Transverse colon (tissue), 4 donors: Measurements from ENCODE around the gene SLC49A3. TPM values are rescaled to one million over a fixed set of nuclear protein-coding genes. Genes with fewer than 3 reads are reported as not detected.
"Not testable (repeated sequence)": the region's sequence is repeated elsewhere in the genome, so short reads cannot be mapped to it uniquely, and the experiment has no call there.

Experiments used
- DNase-seq: peaks from one replicate; pipeline ENCODE4 v3.0.0-alpha.2; 2019
- H3K27ac ChIP-seq, 4 donors: fragments of 200-600 bp; sonication (generic); 2 replicates each; pipeline ENCODE4 v1.5.1; 2016 to 2018; ENCODE audit warnings: inconsistent platforms in 4 of 4
- H3K27me3 ChIP-seq: fragments of 200-600 bp; sonication (generic); 2 replicates; pipeline ENCODE4 v1.5.1; 2017; ENCODE audit warnings: inconsistent platforms
- H3K36me3 ChIP-seq, 4 donors: fragments of 200-600 bp; sonication (generic); 2 replicates each; pipeline ENCODE4 v1.5.1; 2017 to 2019; ENCODE audit warnings: inconsistent platforms in 4 of 4
- H3K4me1 ChIP-seq, 4 donors: fragments of 200-600 bp; sonication (generic); 2 replicates each; pipeline ENCODE4 v1.5.1; 2017 to 2020; ENCODE audit warnings: inconsistent platforms in 4 of 4
- H3K4me3 ChIP-seq, 4 donors: fragments of 200-600 bp; sonication (generic); 1 replicate in 1 of 4; 2 replicates in 3 of 4; pipeline versions ENCODE4 v1.5.1 to v1.6.1; 2017 to 2019; ENCODE audit warnings: inconsistent platforms in 4 of 4
- H3K9me3 ChIP-seq, 2 donors: fragments of 200-600 bp; sonication (generic); 2 replicates each; pipeline ENCODE4 v1.5.1; 2017 to 2019; ENCODE audit warnings: inconsistent platforms in 2 of 2
- CTCF ChIP-seq, 5 experiments: fragments of 200-600 bp in 3 of 5; fragments of 450-650 bp in 2 of 5; sonication (generic) in 3 of 5; IDR thresholded peaks; 1 replicate in 2 of 5; 2 replicates in 3 of 5; pipeline ENCODE4 v1.5.1; 2016 to 2017; ENCODE audit warnings: antibody characterized with exemption in 5 of 5, inconsistent platforms in 3 of 5, mild to moderate bottlenecking in 2 of 5, moderate library complexity in 1 of 5
- EP300 ChIP-seq: sonication (generic); formaldehyde crosslinking; IDR thresholded peaks from one replicate; pipeline ENCODE4 v1.6.1; 2017; ENCODE audit warnings: antibody characterized with exemption, low read depth
- POLR2A ChIP-seq: fragments of 450-650 bp; IDR thresholded peaks from one replicate; pipeline ENCODE4 v1.6.1; 2016; ENCODE audit warnings: antibody characterized with exemption, mild to moderate bottlenecking, moderate library complexity
- POLR2AphosphoS5 ChIP-seq, 3 donors: sonication (generic); formaldehyde crosslinking; IDR thresholded peaks; one replicate each; pipeline ENCODE4 v1.6.1; 2016; ENCODE audit warnings: antibody characterized with exemption in 3 of 3
- WGBS, 2 donors: methylation state at CpG; one replicate each; pipeline ENCODE4 v1.1.5; 2018; ENCODE audit warnings: low coverage in 1 of 2; 5-methylcytosine and 5-hydroxymethylcytosine counted together
- in situ Hi-C, 4 donors: fragments of 200-750 bp; cut with MboI; loops; one replicate each; pipeline versions ENCODE4 v1.15.0 to v1.15.1; 2017; ENCODE audit warnings: low sequenced_read_pairs in 3 of 4, low pct_ligation_motif_present in 1 of 4, low pct_unique_long_range_greater_than_20kb in 1 of 4
- intact Hi-C: fragments of 100-400 bp; cut with DNase I; formaldehyde crosslinking; loops from one replicate; pipeline ENCODE4 v1.15.1; 2023; ENCODE audit warnings: low total_unique reads
- total RNA-seq, 4 donors: library from RNA; depleted of rRNA; stranded (reverse); fragments of >200 nt; gene quantifications; one replicate each; pipeline ENCODE4 v1.1.0, GENCODE V29; 2016

Gene SLC49A3
- total RNA-seq, 4 donors from 2014 or later, result 1.2 to 17.6 (median 9.2) TPM

- intact Hi-C loops (no loop called here), in situ Hi-C loops (no loop called here)
- Histone ChIP-seq H3K36me3 (peaks cover 0 to 14% (median 6%) of the 10 kb centered on the region in 4 donors), H3K4me1 (peaks cover 15 to 33% (median 29%) of the 10 kb centered on the region in 4 donors), H3K27ac (peak within 1 kb of the TSS; percentile 93 to 98 (median 94)), H3K27me3 (no peaks in the 10 kb centered on the region), H3K9me3 (no peaks in the 10 kb centered on the region), H3K4me3 (peak within 1 kb of the TSS; percentile 68 to 94 (median 78))
- DNase-seq, result peak; percentile 97
- 1% methylated on average over 44 of the region's 84 CpGs; no CpG with 5 or more reads in 1 of the 2 donors for WGBS, 2 donors
- TF ChIP-seq CTCF (IDR thresholded peaks at IDR 0.05) (peak; percentile 68 to 99 (median 91)), EP300 (no peak), POLR2A (peak; percentile 79), POLR2AphosphoS5 (IDR thresholded peaks at IDR 0.05) (peak; percentile 70 to 95 (median 87))
Measured at GRCh38 chr4:674172-675035, 14.5 kb downstream of the SLC49A3 start, which contains the start of the genes ATP5ME and MYL5. Gene ATP5ME (minus strand): TSS chr4:674276. CDS start chr4:674247, 29 bp downstream. Gene MYL5 (plus strand): TSS chr4:674542. CDS start chr4:678027, 3,485 bp downstream.

- intact Hi-C loops (no loop called here), in situ Hi-C loops (no loop called here)
- DNase-seq, result peak; percentile 73
- Histone ChIP-seq H3K36me3 (peaks cover 0 to 14% (median 6%) of the 10 kb centered on the region in 4 donors), H3K27ac (peak overlapping the region; percentile 93 to 98 (median 94)), H3K27me3 (no peaks in the 10 kb centered on the region), H3K4me1 (peaks cover 15 to 33% (median 29%) of the 10 kb centered on the region in 4 donors), H3K4me3 (peak overlapping the region; percentile 68 to 88 (median 71)), H3K9me3 (no peaks in the 10 kb centered on the region)
- WGBS, 2 donors, result 18 to 21% methylated on average over 9 to 25 of the region's 55 CpGs
- peak; percentile 29 for TF ChIP-seq POLR2A
- TF ChIP-seq POLR2AphosphoS5 (IDR thresholded peaks at IDR 0.05), result peak in 1 of 3 donors; percentile 39
- no peak for TF ChIP-seq EP300
Measured at GRCh38 chr4:673349-674091, 15.4 kb downstream of the SLC49A3 start.

- no peak overlapping the region for H3K27ac ChIP-seq
- intact Hi-C loops (no loop called here), in situ Hi-C loops (no loop called here)
- peaks cover 0 to 14% (median 6%) of the 10 kb centered on the region in 4 donors for H3K36me3 ChIP-seq
- no peaks in the 10 kb centered on the region for H3K27me3 ChIP-seq
- WGBS, 2 donors, result 86% methylated on average over 3 of the region's 3 CpGs; no CpG with 5 or more reads in 1 of the 2 donors
- no peaks in the 10 kb centered on the region for H3K9me3 ChIP-seq
- no peak overlapping the region for H3K4me3 ChIP-seq
- DNase-seq, result no peak
- H3K4me1 ChIP-seq, result peaks cover 15 to 20% (median 18%) of the 10 kb centered on the region in 4 donors
- no peak for TF ChIP-seq CTCF (IDR thresholded peaks at IDR 0.05)
- TF ChIP-seq POLR2A, result no peak
- no peak for TF ChIP-seq POLR2AphosphoS5 (IDR thresholded peaks at IDR 0.05)
- no peak for TF ChIP-seq EP300
Measured at GRCh38 chr4:671769-672168, 17.2 kb downstream of the SLC49A3 start.

GRCh38 chr4:669806-670559, 19.0 kb downstream of the SLC49A3 start:
- TF ChIP-seq POLR2A, result peak; percentile 21
- peak in 1 of 3 donors; percentile 15 for TF ChIP-seq POLR2AphosphoS5 (IDR thresholded peaks at IDR 0.05)
- DNase-seq, H3K4me3 ChIP-seq, H3K27me3 ChIP-seq, H3K9me3 ChIP-seq, H3K27ac ChIP-seq, in situ Hi-C loops, intact Hi-C loops: not testable (repeated sequence)
- WGBS, 2 donors, result 87% methylated on average over 11 of the region's 11 CpGs; no CpG with 5 or more reads in 1 of the 2 donors
- H3K4me1 ChIP-seq, result peaks cover 9 to 13% (median 11%) of the 10 kb centered on the region in 4 donors
- peaks cover 0 to 14% (median 6%) of the 10 kb centered on the region in 4 donors for H3K36me3 ChIP-seq

- in situ Hi-C loops, H3K4me3 ChIP-seq, H3K27me3 ChIP-seq, H3K9me3 ChIP-seq, H3K27ac ChIP-seq, DNase-seq, intact Hi-C loops: not testable (repeated sequence)
- H3K4me1 ChIP-seq, result peaks cover 6 to 15% (median 10%) of the 10 kb centered on the region in 4 donors
- H3K36me3 ChIP-seq, result peaks cover 0 to 14% (median 6%) of the 10 kb centered on the region in 4 donors
- WGBS, 2 donors, result 77 to 87% methylated on average over 5 of the region's 6 CpGs
Measured at GRCh38 chr4:668219-668618, 20.7 kb downstream of the SLC49A3 start.
